Upper lobe of left lung (tissue), 6 donors: Measurements from ENCODE around the gene SLC22A1. TPM values are rescaled to one million over a fixed set of nuclear protein-coding genes. Genes with fewer than 3 reads are reported as not detected.
"Not testable (repeated sequence)": the region's sequence is repeated elsewhere in the genome, so short reads cannot be mapped to it uniquely, and the experiment has no call there.

Source experiments
- ATAC-seq, 2 donors: fragments of 200-7000 bp; cut with Tn5 transposase; one replicate each; pipeline ENCODE4 v1.9.1; 2022; ENCODE audit warnings: mild to moderate bottlenecking in 2 of 2, moderate library complexity in 2 of 2; ENCODE audit not compliant: low FRiP score in 2 of 2
- DNase-seq, 2 donors: peaks; one replicate each; pipeline ENCODE4 v3.0.0-alpha.2; 2019 to 2020
- H3K27ac ChIP-seq, 4 donors: fragments of 200-600 bp; sonication (generic); one replicate each; pipeline ENCODE4 v1.5.1; 2016 to 2019
- H3K27me3 ChIP-seq, 4 donors: fragments of 200-600 bp; sonication (generic); one replicate each; pipeline ENCODE4 v1.5.1; 2017 to 2019
- H3K36me3 ChIP-seq, 4 donors: fragments of 200-600 bp; sonication (generic); one replicate each; pipeline ENCODE4 v1.5.1; 2016 to 2019
- H3K4me1 ChIP-seq, 4 donors: fragments of 200-600 bp; sonication (generic); one replicate each; pipeline ENCODE4 v1.5.1; 2018 to 2019
- H3K4me3 ChIP-seq, 4 donors: fragments of 200-600 bp; sonication (generic); one replicate each; pipeline ENCODE4 v1.5.1; 2017 to 2019; ENCODE audit warnings: mild to moderate bottlenecking in 2 of 4, moderate library complexity in 1 of 4
- H3K9me3 ChIP-seq, 4 donors: fragments of 200-600 bp; sonication (generic); one replicate each; pipeline ENCODE4 v1.5.1; 2018 to 2019
- EP300 ChIP-seq, 4 donors: sonication (generic); formaldehyde crosslinking; IDR thresholded peaks; one replicate each; pipeline ENCODE4 v1.5.1; 2017; ENCODE audit warnings: antibody characterized with exemption in 4 of 4, control low read depth in 2 of 4
- POLR2A ChIP-seq, 4 donors: fragments of 450-650 bp; IDR thresholded peaks; one replicate each; pipeline ENCODE4 v1.5.1; 2016 to 2017; ENCODE audit warnings: antibody characterized with exemption in 4 of 4, mild to moderate bottlenecking in 2 of 4
- POLR2AphosphoS5 ChIP-seq, 2 donors: sonication (generic); formaldehyde crosslinking; IDR thresholded peaks; one replicate each; pipeline ENCODE4 v1.5.1; 2017; ENCODE audit warnings: antibody characterized with exemption in 2 of 2
- WGBS, 2 donors: methylation state at CpG; one replicate each; pipeline ENCODE4 v1.1.5; 2017 to 2018; 5-methylcytosine and 5-hydroxymethylcytosine counted together
- total RNA-seq, 6 donors: library from RNA; depleted of rRNA in 4 of 6; stranded (reverse); fragments of >200 nt in 4 of 6; gene quantifications; one replicate each; pipeline versions ENCODE4 v1.1.0 to v1.2.1, GENCODE V29; 2016 to 2021
- TF ChIP-seq, protein P1 (sequence below), 6 experiments: fragments of 450-650 bp in 4 of 6; fragments of 200-600 bp in 2 of 6; sonication (generic) in 2 of 6; IDR thresholded peaks; one replicate each; pipeline ENCODE4 v1.5.1; 2016 to 2019; ENCODE audit warnings: antibody characterized with exemption in 6 of 6
- donor health status: DM: no; HTN: no; CAD: no; lungs with moderate emphysema.
- donor health status: DM: no; HTN: yes; CAD: no; lungs with severe emphysema.

Gene SLC22A1
- total RNA-seq, 6 donors from 2014 or later, result 0.67 to 4.2 (median 2.0) TPM

DNA sequence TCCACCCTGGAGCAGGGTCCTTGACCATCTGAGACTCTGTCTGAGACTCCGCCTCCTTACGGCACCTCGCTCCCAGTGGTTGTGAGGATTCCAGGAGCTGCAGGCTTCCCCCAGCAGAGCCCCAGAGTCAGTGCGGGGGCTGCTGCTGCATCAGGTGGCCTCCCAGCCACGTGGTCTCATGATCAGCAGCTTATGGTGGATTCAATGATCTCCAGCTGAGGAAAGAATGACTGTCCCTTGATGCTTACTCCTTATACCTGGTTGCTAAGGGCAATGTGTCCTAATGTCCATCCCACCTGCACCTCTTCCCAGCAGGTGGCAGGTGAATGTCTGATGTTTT lies 40.0 kb downstream of the SLC22A1 start:
- ATAC-seq (no peak), DNase-seq (no peak)
- Histone ChIP-seq H3K4me3 (no peak overlapping the region), H3K9me3 (no peaks in the 10 kb centered on the region), H3K27ac (no peak overlapping the region), H3K4me1 (peaks cover 0 to 7% (median 0%) of the 10 kb centered on the region in 4 donors), H3K27me3 (no peaks in the 10 kb centered on the region), H3K36me3 (no peaks in the 10 kb centered on the region)
- WGBS, 2 donors, result 73% methylated on average over 5 of the region's 5 CpGs; no CpG with 5 or more reads in 1 of the 2 donors
- TF ChIP-seq POLR2A (IDR thresholded peaks at IDR 0.05) (no peak), EP300 (IDR thresholded peaks at IDR 0.05) (no peak), POLR2AphosphoS5 (IDR thresholded peaks at IDR 0.05) (no peak)
- TF ChIP-seq, protein P1, sequence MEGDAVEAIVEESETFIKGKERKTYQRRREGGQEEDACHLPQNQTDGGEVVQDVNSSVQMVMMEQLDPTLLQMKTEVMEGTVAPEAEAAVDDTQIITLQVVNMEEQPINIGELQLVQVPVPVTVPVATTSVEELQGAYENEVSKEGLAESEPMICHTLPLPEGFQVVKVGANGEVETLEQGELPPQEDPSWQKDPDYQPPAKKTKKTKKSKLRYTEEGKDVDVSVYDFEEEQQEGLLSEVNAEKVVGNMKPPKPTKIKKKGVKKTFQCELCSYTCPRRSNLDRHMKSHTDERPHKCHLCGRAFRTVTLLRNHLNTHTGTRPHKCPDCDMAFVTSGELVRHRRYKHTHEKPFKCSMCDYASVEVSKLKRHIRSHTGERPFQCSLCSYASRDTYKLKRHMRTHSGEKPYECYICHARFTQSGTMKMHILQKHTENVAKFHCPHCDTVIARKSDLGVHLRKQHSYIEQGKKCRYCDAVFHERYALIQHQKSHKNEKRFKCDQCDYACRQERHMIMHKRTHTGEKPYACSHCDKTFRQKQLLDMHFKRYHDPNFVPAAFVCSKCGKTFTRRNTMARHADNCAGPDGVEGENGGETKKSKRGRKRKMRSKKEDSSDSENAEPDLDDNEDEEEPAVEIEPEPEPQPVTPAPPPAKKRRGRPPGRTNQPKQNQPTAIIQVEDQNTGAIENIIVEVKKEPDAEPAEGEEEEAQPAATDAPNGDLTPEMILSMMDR (IDR thresholded peaks at IDR 0.05), result no peak

GRCh38 chr6:160162030-160162566 lies 40.5 kb downstream of the SLC22A1 start:
- no peaks in the 10 kb centered on the region for H3K9me3 ChIP-seq
- no peak overlapping the region for H3K27ac ChIP-seq
- H3K27me3 ChIP-seq, result no peaks in the 10 kb centered on the region
- no peak for TF ChIP-seq POLR2A (IDR thresholded peaks at IDR 0.05)
- no peak for TF ChIP-seq EP300 (IDR thresholded peaks at IDR 0.05)
- no peak for TF ChIP-seq POLR2AphosphoS5 (IDR thresholded peaks at IDR 0.05)
- TF ChIP-seq, protein P1 (IDR thresholded peaks at IDR 0.05), result no peak
- H3K36me3 ChIP-seq, result no peaks in the 10 kb centered on the region
- ATAC-seq (no peak), DNase-seq (no peak)
- 70 to 78% methylated on average over 5 of the region's 5 CpGs for WGBS, 2 donors
- H3K4me1 ChIP-seq, result peaks cover 0 to 7% (median 0%) of the 10 kb centered on the region in 4 donors
- no peak overlapping the region for H3K4me3 ChIP-seq

DNA sequence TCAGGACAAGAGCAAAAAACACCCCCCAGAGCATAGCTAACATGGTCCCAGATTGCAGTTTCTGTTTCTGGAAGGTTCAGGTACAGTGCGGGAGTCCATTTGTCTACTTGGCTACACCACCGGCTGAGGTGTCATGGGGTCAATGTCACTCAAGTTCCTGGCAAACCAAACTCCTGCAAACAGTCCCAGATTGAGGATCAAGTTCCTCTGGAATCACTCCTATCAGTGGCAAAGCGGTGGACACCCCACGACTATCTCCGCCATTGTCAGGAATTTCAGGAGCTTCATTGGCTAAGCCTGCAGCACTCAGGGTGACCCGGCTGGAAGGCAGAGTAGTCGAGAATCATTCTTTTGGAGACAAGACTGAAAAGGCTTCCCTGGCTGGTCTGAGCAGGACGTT lies 41.8 kb downstream of the SLC22A1 start:
- no peak for TF ChIP-seq POLR2A (IDR thresholded peaks at IDR 0.05)
- TF ChIP-seq, protein P1 (IDR thresholded peaks at IDR 0.05), result no peak
- no peak for TF ChIP-seq EP300 (IDR thresholded peaks at IDR 0.05)
- TF ChIP-seq POLR2AphosphoS5 (IDR thresholded peaks at IDR 0.05), result no peak
- DNase-seq (no peak), ATAC-seq (no peak)
- Histone ChIP-seq H3K9me3 (no peaks in the 10 kb centered on the region), H3K27ac (no peak overlapping the region), H3K4me3 (no peak overlapping the region), H3K36me3 (no peaks in the 10 kb centered on the region), H3K4me1 (peaks cover 0 to 7% (median 0%) of the 10 kb centered on the region in 4 donors), H3K27me3 (no peaks in the 10 kb centered on the region)
- WGBS, 2 donors, result 82 to 83% methylated on average over 8 of the region's 8 CpGs

- no peak overlapping the region for H3K27ac ChIP-seq
- H3K4me1 ChIP-seq, result peaks cover 0 to 7% (median 0%) of the 10 kb centered on the region in 4 donors
- H3K36me3 ChIP-seq, result no peaks in the 10 kb centered on the region
- H3K27me3 ChIP-seq, result no peaks in the 10 kb centered on the region
- DNase-seq (no peak), ATAC-seq (no peak)
- WGBS, 2 donors, result 67 to 79% methylated on average over 7 of the region's 7 CpGs
- no peak for TF ChIP-seq POLR2AphosphoS5 (IDR thresholded peaks at IDR 0.05)
- H3K4me3 ChIP-seq, result no peak overlapping the region
- no peaks in the 10 kb centered on the region for H3K9me3 ChIP-seq
These were observed 42.3 kb downstream of the SLC22A1 start for GRCh38 chr6:160163912-160164311.

- H3K27me3 ChIP-seq, H3K9me3 ChIP-seq, H3K4me1 ChIP-seq, DNase-seq, ATAC-seq, H3K27ac ChIP-seq, H3K36me3 ChIP-seq, H3K4me3 ChIP-seq: not testable (repeated sequence)
- 85 to 90% methylated on average over 3 of the region's 3 CpGs for WGBS, 2 donors
These were observed 44.3 kb downstream of the SLC22A1 start for GRCh38 chr6:160165928-160166327.

GRCh38 chr6:160167604-160168399 lies 46.2 kb downstream of the SLC22A1 start:
- no peaks in the 10 kb centered on the region for H3K4me1 ChIP-seq
- ATAC-seq, result no peak
- WGBS, 2 donors, result 87 to 90% methylated on average over 7 of the region's 7 CpGs
- no peak for DNase-seq
- H3K4me3 ChIP-seq, result no peak overlapping the region
- H3K27me3 ChIP-seq, result no peaks in the 10 kb centered on the region
- no peak overlapping the region for H3K27ac ChIP-seq
- TF ChIP-seq EP300 (IDR thresholded peaks at IDR 0.05), result no peak
- TF ChIP-seq, protein P1 (IDR thresholded peaks at IDR 0.05), result no peak
- no peak for TF ChIP-seq POLR2AphosphoS5 (IDR thresholded peaks at IDR 0.05)
- no peak for TF ChIP-seq POLR2A (IDR thresholded peaks at IDR 0.05)
- H3K9me3 ChIP-seq, result no peaks in the 10 kb centered on the region
- no peaks in the 10 kb centered on the region for H3K36me3 ChIP-seq
